ENCODE results near the gene SLC5A11. TPM values are rescaled to one million over a fixed set of nuclear protein-coding genes. Genes with fewer than 3 reads are reported as not detected.

The SLC5A11 gene
- total RNA-seq, 1 experiment from 2014 or later = 0.22 TPM

DNA sequence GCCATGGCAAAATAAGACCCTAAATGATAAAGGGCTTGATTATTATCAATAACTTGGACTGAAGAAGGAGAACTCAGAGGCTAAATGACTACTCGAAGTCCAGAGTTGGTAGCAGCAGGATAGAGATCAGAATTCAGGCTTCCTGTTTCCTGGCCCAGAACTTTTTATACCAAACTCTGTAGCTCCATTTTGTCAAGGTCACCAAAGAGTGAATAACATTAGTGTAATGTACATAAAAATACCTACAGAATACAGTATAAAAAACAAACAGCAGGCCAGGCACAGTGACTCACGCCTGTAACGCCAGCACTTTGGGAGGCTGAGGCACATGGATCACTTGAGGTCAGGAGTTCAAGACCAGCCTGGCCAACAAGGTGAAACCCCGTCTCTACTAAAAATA, 90.4 kb downstream of the SLC5A11 start:
- Histone ChIP-seq H2AFZ (ENCODE audit: low read length) (no peak overlapping the region), H3K79me1 (ENCODE audit: insufficient read depth, low read depth, low read length, poor library complexity, severe bottlenecking) (no peaks in the 10 kb centered on the region), H3K18ac (ENCODE audit: insufficient read length, low read depth, low read length) (no peak overlapping the region), H4K8ac (replicated peaks; ENCODE audit: insufficient read length, low read depth, low read length) (no peak overlapping the region), H3K9me3 (ENCODE audit: control insufficient read depth, low read depth, low read length) (no peaks in the 10 kb centered on the region), H4K5ac (ENCODE audit: insufficient read length, low read depth, low read length) (no peak overlapping the region), H2BK5ac (ENCODE audit: insufficient read length, low read length) (no peak overlapping the region), H3K27me3 (ENCODE audit: insufficient read depth, low read length) (no peaks in the 10 kb centered on the region), H2BK12ac (ENCODE audit: insufficient read length, low read depth, low read length) (no peak overlapping the region), H2BK20ac (ENCODE audit: low read depth, low read length, poor library complexity, severe bottlenecking) (no peak overlapping the region), H2AK5ac (ENCODE audit: insufficient read length, low read length) (no peak overlapping the region), H2BK15ac (ENCODE audit: low read depth, low read length) (no peak overlapping the region), H3K4ac (ENCODE audit: low read depth, low read length) (no peak overlapping the region), H4K91ac (ENCODE audit: insufficient read length, low read depth, low read length) (no peak overlapping the region), H3K23ac (ENCODE audit: insufficient read length, low read depth, low read length) (no peak overlapping the region), H3T11ph (ENCODE audit: low read length) (no peak overlapping the region), H3K56ac (ENCODE audit: insufficient read length, low read depth, low read length) (no peak overlapping the region), H3K79me2 (ENCODE audit: insufficient read depth, low read length) (no peaks in the 10 kb centered on the region), H3K4me2 (ENCODE audit: insufficient read depth, insufficient read length, low read length) (no peak overlapping the region), H3K23me2 (ENCODE audit: insufficient read length, low read depth, low read length, poor library complexity, severe bottlenecking) (no peaks in the 10 kb centered on the region), H4K20me1 (ENCODE audit: control insufficient read depth, insufficient read depth, insufficient read length) (no peaks in the 10 kb centered on the region), H3K9ac (ENCODE audit: extremely low read depth, insufficient read length, low read length) (no peak overlapping the region), H3K14ac (ENCODE audit: insufficient read depth, low read length) (no peak overlapping the region), H3K27ac (ENCODE audit: insufficient read length, low read depth, low read length) (no peak overlapping the region), H2BK120ac (ENCODE audit: low read depth, low read length, poor library complexity, severe bottlenecking) (no peak overlapping the region), H3K4me1 (ENCODE audit: insufficient read depth, low read length) (no peaks in the 10 kb centered on the region)
- no peak for DNase-seq
- H3K36me3 Mint-ChIP-seq (ENCODE audit: insufficient read depth in 1 of 3, low read depth in 3 of 3) = peaks cover 12 to 73% (median 43%) of the 10 kb centered on the region in 3 experiments
- H3K27me3 Mint-ChIP-seq (ENCODE audit: low read depth) = no peaks in the 10 kb centered on the region
- H3K27ac Mint-ChIP-seq = no peak overlapping the region
- WGBS (ENCODE audit: extremely low coverage, insufficient read length, low lambda C conversion rate) = no CpG with 5 or more reads among the region's 4 CpGs
- no peak overlapping the region for H3K4me3 Mint-ChIP-seq
- no peaks in the 10 kb centered on the region for H3K9me3 Mint-ChIP-seq
- H3K4me1 Mint-ChIP-seq = no peaks in the 10 kb centered on the region
- TF ChIP-seq, protein P1, sequence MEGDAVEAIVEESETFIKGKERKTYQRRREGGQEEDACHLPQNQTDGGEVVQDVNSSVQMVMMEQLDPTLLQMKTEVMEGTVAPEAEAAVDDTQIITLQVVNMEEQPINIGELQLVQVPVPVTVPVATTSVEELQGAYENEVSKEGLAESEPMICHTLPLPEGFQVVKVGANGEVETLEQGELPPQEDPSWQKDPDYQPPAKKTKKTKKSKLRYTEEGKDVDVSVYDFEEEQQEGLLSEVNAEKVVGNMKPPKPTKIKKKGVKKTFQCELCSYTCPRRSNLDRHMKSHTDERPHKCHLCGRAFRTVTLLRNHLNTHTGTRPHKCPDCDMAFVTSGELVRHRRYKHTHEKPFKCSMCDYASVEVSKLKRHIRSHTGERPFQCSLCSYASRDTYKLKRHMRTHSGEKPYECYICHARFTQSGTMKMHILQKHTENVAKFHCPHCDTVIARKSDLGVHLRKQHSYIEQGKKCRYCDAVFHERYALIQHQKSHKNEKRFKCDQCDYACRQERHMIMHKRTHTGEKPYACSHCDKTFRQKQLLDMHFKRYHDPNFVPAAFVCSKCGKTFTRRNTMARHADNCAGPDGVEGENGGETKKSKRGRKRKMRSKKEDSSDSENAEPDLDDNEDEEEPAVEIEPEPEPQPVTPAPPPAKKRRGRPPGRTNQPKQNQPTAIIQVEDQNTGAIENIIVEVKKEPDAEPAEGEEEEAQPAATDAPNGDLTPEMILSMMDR (conservative IDR thresholded peaks at IDR 0.05) = no peak

All from H9 (cell line).